HG02798 (cell line): Measurements from ENCODE around the gene CCDC69.
"Not testable (repeated sequence)": the region's sequence is repeated elsewhere in the genome, so short reads cannot be mapped to it uniquely, and the experiment has no call there.

Experiments used
- ATAC-seq: cut with Tn5 transposase; IDR thresholded peaks from one replicate; pipeline ENCODE4 v1.9.1; 2021; ENCODE audit warnings: mild to moderate bottlenecking; ENCODE audit not compliant: unreplicated experiment, poor library complexity

Gene CCDC69

GRCh38 chr5:151223447-151224264 lies at the start of gene CCDC69:
Gene CCDC69 (minus strand): TSS chr5:151224092. CDS start chr5:151223970, 122 bp downstream.
- peak; percentile 83 for ATAC-seq

GRCh38 chr5:151271336-151271735 lies 47.4 kb upstream of the CCDC69 start:
- ATAC-seq, result no peak

- ATAC-seq, result peak; percentile 87
Observed at GRCh38 chr5:151270599-151270998, 46.7 kb upstream of the CCDC69 start.

- ATAC-seq, result no peak
Observed at GRCh38 chr5:151267491-151268260, 43.8 kb upstream of the CCDC69 start.

GRCh38 chr5:151264113-151264512 lies 40.2 kb upstream of the CCDC69 start:
- peak; percentile 62 for ATAC-seq

- ATAC-seq, result no peak
Observed at GRCh38 chr5:151262532-151262931, 38.6 kb upstream of the CCDC69 start.

GRCh38 chr5:151259931-151260330 lies 36.0 kb upstream of the CCDC69 start:
- no peak for ATAC-seq

- ATAC-seq, result no peak
Observed at GRCh38 chr5:151258816-151259215, 34.9 kb upstream of the CCDC69 start.

- ATAC-seq, result no peak
Observed at GRCh38 chr5:151258201-151258611, 34.3 kb upstream of the CCDC69 start.

GRCh38 chr5:151257731-151258181 lies 33.9 kb upstream of the CCDC69 start:
- ATAC-seq, result peak; percentile 24

- peak; percentile 40 for ATAC-seq
Observed at GRCh38 chr5:151255621-151256286, 31.9 kb upstream of the CCDC69 start.

- ATAC-seq, result not testable (repeated sequence)
Observed at GRCh38 chr5:151254990-151255389, 31.1 kb upstream of the CCDC69 start.

- ATAC-seq, result no peak
Observed at GRCh38 chr5:151254556-151254955, 30.7 kb upstream of the CCDC69 start.

- no peak for ATAC-seq
Observed at GRCh38 chr5:151253605-151253950, 29.7 kb upstream of the CCDC69 start.

GRCh38 chr5:151252762-151253604 lies 29.1 kb upstream of the CCDC69 start, which contains the start of gene GM2A:
Gene GM2A (plus strand): TSS chr5:151253185. CDS start chr5:151253217, 32 bp downstream.
- peak; percentile 85 for ATAC-seq

GRCh38 chr5:151251621-151252020 lies 27.7 kb upstream of the CCDC69 start:
- ATAC-seq, result no peak

GRCh38 chr5:151251001-151251551 lies 27.2 kb upstream of the CCDC69 start:
- ATAC-seq, result no peak

GRCh38 chr5:151250346-151251000 lies 26.6 kb upstream of the CCDC69 start:
- no peak for ATAC-seq

- ATAC-seq, result no peak
Observed at GRCh38 chr5:151249281-151249680, 25.4 kb upstream of the CCDC69 start.
